Activated naive CD8-positive, alpha-beta T cell treated with anti-CD3 and anti-CD28 coated beads, Interleukin-2, amount 10 ng/mL, durations not matched to agents 7 days and 5 days (primary cell): ENCODE results near the gene NOXO1. TPM values are rescaled to one million over a fixed set of nuclear protein-coding genes. Genes with fewer than 3 reads are reported as not detected.

Source experiments
- total RNA-seq, 2 experiments: library from RNA; stranded (reverse); gene quantifications; one replicate each; pipeline ENCODE4 v1.2.3, GENCODE V29; 2021

NOXO1 gene
- total RNA-seq, 2 experiments from 2014 or later: 0.58 to 1.8 TPM

Other genes starting within 250 kb of the NOXO1 start
- 10 to 100 TPM; 58.1 to 60.9 TPM for gene NME3, start 209.9 kb downstream of the NOXO1 start, total RNA-seq
- gene EME2, start 208.7 kb downstream of the NOXO1 start, total RNA-seq: 10 to 100 TPM; 28.7 to 36.3 TPM
- 100 to 1,000 TPM in 1 of 2 experiments, 10 to 100 TPM in 1; 91.6 to 103 TPM for gene MRPS34, start 208.3 kb downstream of the NOXO1 start, total RNA-seq
- 10 to 100 TPM; 67.8 to 74.1 TPM for gene SPSB3, start 198.9 kb downstream of the NOXO1 start, total RNA-seq
- gene NUBP2, start 198.5 kb downstream of the NOXO1 start, total RNA-seq: 10 to 100 TPM; 55.6 to 55.9 TPM
- gene IGFALS, start 187.8 kb downstream of the NOXO1 start, total RNA-seq: under 1 TPM; 0.23 to 0.55 TPM
- gene HAGH, start 154.6 kb downstream of the NOXO1 start, total RNA-seq: 10 to 100 TPM; 48.7 to 51.6 TPM
- gene FAHD1, start 154.3 kb downstream of the NOXO1 start, total RNA-seq: 10 to 100 TPM; 12.0 to 12.2 TPM
- not detected for gene MEIOB, start 109.3 kb downstream of the NOXO1 start, total RNA-seq
- gene HS3ST6, start 63.1 kb downstream of the NOXO1 start, total RNA-seq: not detected
- gene MSRB1, start 38.3 kb downstream of the NOXO1 start, total RNA-seq: 10 to 100 TPM; 12.0 to 12.5 TPM
- not detected for gene RPL3L, start 26.8 kb downstream of the NOXO1 start, total RNA-seq
- gene NDUFB10, start 21.9 kb downstream of the NOXO1 start, total RNA-seq: 100 to 1,000 TPM; 108 to 115 TPM
- gene RPS2, start 16.6 kb downstream of the NOXO1 start, total RNA-seq: 1,000 to 10,000 TPM; 2,404 to 2,409 TPM
- not detected for gene RNF151, start 14.6 kb downstream of the NOXO1 start, total RNA-seq
- gene TBL3, start 9.4 kb downstream of the NOXO1 start, total RNA-seq: 10 to 100 TPM; 29.4 to 30.7 TPM
- gene GFER, start 2.7 kb upstream of the NOXO1 start, total RNA-seq: 10 to 100 TPM; 28.8 to 31.9 TPM
- 1 to 10 TPM; 2.0 to 2.2 TPM for gene SYNGR3, start 8.5 kb upstream of the NOXO1 start, total RNA-seq
- 10 to 100 TPM; 67.8 to 77.1 TPM for gene ZNF598, start 28.4 kb upstream of the NOXO1 start, total RNA-seq
- gene NPW, start 38.3 kb upstream of the NOXO1 start, total RNA-seq: under 1 TPM in 1 of 2 experiments, not detected in 1; 0.42 TPM
- gene NHERF2, start 45.4 kb upstream of the NOXO1 start, total RNA-seq: 1 to 10 TPM; 4.2 to 4.3 TPM
- 10 to 100 TPM; 19.4 to 20.7 TPM for gene NTHL1, start 66.4 kb upstream of the NOXO1 start, total RNA-seq
- 100 to 1,000 TPM; 113 to 125 TPM for gene TSC2, start 66.5 kb upstream of the NOXO1 start, total RNA-seq
- 10 to 100 TPM; 95.5 to 97.3 TPM for gene PKD1, start 154.4 kb upstream of the NOXO1 start, total RNA-seq
- under 1 TPM; 0.40 to 0.69 TPM for gene RAB26, start 167.2 kb upstream of the NOXO1 start, total RNA-seq
- gene TRAF7, start 174.3 kb upstream of the NOXO1 start, total RNA-seq: 10 to 100 TPM; 50.2 to 51.8 TPM
- 1 to 10 TPM in 1 of 2 experiments, under 1 TPM in 1; 0.88 to 1.1 TPM for gene CASKIN1, start 215.1 kb upstream of the NOXO1 start, total RNA-seq
- 10 to 100 TPM; 32.1 to 33.1 TPM for gene MLST8, start 224.0 kb upstream of the NOXO1 start, total RNA-seq
- 10 to 100 TPM; 17.3 to 18.4 TPM for gene BRICD5, start 229.4 kb upstream of the NOXO1 start, total RNA-seq
- gene PGP, start 233.4 kb upstream of the NOXO1 start, total RNA-seq: 10 to 100 TPM; 22.6 to 23.2 TPM
- 10 to 100 TPM; 34.1 to 34.8 TPM for gene E4F1, start 242.1 kb upstream of the NOXO1 start, total RNA-seq